Measurements from ENCODE around the gene MTHFD2L.
"Not testable (repeated sequence)": the region's sequence is repeated elsewhere in the genome, so short reads cannot be mapped to it uniquely, and the experiment has no call there.

Gene MTHFD2L

DNA sequence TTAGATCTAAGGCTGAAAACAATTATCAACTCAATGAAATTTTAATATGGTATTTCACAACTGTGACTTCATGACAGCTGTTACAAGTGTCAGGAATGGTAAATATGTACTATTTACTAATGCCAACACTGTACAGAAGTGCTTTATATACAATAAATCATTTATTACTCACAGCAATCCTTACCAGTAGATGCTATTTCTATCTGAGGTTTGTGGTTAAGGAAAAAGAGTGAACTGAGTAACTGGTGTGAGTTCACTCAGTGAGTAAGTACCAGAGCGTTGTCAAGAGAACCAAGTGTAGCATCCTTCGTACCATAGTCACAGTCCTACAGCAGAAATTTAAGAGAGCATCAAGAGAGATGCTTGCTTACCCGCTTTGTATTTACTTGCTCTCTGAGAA lies 23.3 kb downstream of the MTHFD2L start:
- DNase-seq (ENCODE audit: insufficient read length, low spot score): no peak
- FAIRE-seq: no peak

DNA sequence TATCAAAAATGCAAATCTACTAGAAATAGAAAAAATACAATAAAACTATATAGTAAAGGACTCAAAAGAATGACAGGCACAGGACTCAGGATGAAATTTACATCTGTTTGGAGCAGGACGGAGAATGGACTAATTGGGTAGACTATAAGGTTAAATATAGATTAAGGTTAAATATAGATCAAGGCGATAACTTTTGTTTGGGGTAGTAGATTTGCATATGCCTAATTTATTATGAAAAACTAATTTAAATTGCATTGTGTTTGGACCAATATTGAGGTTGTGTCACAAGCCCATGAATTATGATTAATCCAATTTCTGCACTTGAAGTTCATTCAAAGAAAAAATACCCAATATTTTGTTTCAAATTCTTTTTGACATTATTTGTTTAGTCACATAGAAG lies 31.0 kb downstream of the MTHFD2L start:
- DNase-seq (ENCODE audit: insufficient read length, low spot score) (no peak), FAIRE-seq (no peak)

DNA sequence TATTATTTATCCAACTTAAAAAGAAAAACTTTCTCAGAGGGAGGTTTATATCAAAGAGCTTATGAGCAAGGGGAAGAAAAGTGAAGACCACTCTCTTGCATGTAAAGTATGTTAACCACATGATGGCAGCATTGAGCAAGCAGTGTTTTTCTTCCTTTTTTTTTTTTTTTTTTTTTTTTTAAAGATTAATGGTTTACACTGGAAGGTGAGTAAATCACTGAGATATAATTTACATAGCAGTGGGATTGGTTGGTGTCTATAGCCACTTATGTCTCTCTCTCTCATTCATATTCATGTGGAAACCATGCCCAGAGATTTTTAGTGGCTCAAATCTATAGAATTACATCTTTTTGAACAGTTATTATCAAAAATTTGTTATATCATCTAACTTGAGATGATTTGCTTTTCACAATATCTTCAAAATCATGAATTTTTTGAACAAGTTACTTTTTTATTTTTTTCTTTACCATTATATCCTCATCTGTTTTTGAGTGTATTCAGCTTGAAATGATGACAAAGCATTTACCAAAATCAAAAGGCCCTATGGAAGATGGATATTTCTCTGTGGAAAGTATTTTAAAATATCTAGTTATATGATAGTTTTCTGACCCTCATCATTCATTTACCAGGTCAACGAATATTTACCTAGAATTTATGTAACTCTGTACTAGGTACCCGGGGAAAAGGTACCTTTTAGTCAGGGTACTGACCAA lies 31.6 kb downstream of the MTHFD2L start:
- peak; percentile 74 for FAIRE-seq
- no peak for DNase-seq (ENCODE audit: insufficient read length, low spot score)

DNA sequence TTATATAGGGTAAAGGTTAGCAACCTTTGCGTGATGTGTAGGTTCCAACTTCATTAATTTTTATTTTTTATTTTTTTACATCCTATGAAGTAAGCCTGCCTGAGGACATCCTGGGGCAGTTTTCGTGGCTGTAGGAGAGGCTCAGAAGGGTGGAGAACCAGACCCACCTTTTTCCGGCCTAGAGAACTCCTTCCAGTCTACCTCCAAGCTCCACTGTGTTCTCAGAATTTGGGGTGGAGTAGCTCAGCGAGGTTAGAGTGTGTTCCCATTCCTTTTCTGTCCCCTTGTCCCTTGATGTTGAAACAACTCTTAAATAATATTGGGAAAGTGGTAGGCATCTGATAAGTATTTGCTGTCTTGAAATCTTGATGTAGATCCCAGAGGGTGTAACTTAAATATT lies 32.4 kb downstream of the MTHFD2L start:
- DNase-seq (ENCODE audit: insufficient read length, low spot score) (no peak), FAIRE-seq (no peak)

DNA sequence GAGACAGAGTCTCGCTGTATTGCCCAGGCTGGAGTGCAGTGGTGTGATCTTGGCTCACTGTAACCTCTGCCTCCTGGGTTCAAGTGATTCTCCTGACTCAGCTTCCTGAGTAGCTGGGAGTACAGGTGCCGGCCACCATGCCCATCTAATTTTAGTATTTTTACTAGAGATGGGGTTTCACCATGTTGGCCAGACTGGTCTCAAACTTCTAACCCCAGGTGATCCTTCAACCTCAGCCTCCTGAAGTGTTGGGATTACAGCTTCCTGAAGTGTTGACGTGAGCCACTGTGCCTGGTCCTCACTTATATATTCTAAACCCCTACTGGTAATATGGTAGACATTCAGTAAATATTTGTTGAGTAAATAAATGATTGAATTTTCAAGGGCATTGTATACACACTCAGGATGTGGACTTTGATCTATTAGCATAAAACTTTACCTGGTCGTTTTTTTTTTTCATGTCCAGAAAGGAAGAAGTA lies 33.0 kb downstream of the MTHFD2L start:
- FAIRE-seq (peak; percentile 35), DNase-seq (ENCODE audit: insufficient read length, low spot score) (no peak)

DNA sequence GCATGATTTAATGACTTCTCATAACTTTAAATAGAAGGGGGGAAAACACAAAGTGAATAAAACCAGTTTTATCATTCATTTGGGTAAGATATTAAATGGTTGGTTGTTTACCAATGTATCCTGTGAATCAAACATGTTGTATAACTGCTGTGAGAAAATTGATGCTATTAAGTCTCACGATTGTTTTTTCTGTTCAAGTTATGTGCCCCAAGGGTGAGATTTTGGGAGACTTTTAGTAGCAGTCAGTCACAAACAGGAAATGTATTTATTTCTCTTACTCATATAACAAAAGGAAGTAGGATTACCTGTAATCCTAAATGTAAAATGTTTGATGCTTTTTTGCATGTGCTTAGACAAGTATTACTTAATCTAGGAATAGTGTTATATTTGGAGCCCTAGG lies 39.2 kb downstream of the MTHFD2L start:
- FAIRE-seq (peak; percentile 48), DNase-seq (ENCODE audit: insufficient read length, low spot score) (no peak)

DNA sequence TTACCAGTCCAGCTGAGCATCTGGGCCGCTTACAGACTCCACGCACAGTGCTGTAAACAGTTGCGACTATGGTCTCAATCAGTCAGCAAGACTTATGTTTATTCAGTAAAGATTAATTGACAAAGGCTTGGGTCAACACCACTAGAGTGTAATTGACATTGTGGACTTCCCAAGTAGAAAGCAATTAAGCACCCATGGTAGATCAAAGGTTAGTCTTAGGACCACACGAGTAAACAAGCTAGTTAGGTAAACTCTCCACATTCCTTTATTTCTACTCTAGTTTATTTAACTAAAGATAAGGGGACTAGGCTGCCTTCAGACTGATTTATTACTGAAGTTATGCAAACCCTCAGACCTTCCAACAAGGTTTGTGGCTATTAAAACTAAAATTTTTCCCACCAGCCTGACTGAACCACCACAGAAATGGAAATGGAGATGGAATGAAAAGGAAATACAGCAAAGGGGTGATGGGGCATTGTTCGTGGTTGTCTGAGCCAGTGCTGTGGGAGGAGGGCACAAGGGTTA lies 44.2 kb downstream of the MTHFD2L start:
- DNase-seq (ENCODE audit: insufficient read length, low spot score) (no peak), FAIRE-seq (no peak)

DNA sequence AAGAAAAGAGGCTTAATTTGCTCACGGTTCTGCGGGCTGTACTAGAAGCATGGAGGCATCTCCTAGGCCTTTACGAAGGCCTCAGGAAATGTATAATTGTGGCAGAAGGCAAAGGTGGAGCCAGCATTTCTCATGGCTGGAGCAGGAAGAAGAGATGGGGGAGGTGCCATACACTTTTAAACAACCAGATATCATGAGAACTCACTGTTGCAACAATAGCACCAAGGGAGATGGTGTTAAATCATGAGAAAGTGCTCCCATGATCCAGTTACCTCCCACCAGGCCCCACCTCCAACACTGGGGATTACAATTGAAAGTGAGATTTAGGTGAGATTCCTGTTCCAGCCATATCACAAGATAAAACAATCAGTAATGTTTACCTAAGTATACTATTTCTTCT lies 45.5 kb downstream of the MTHFD2L start:
- DNase-seq (ENCODE audit: insufficient read length, low spot score) (no peak), FAIRE-seq (no peak)

DNA sequence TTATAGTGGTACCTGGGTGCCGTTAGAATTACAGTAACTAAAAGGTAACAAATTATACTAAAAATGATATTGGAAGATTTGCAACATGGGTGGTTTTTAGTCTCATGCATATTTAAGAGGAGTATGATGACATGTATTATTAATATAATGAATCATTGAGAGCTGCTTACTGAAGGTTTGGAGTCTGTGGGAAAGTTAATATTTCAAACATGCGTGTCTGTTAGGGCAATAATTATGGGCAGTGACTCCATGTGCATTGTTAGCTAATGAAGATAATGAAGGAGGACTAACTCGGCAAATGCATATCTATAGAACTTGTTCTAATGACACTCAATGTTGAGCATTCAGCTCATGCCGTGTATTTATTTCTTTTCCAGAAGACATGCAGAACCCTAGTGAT lies 47.1 kb downstream of the MTHFD2L start:
- FAIRE-seq (no peak), DNase-seq (ENCODE audit: insufficient read length, low spot score) (no peak)

DNA sequence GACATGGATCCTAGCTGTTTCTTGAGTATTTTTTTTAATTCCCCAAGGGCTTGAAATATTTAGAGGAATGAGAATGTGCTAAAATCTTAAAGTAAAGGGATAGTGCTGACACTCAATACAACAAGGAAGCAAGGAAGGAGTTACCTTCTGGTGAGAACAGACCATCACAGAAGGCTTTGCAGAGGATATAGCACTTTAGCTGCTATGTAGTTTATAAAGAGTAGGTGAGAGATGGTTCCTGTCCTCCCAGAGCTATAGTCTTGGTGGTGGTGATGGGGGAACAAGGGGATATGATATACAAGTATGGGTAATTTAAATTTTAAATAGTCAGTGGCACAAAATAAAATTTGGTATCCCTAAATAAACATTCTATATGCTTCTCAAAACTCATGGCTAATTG lies 47.6 kb downstream of the MTHFD2L start:
- FAIRE-seq: peak; percentile 35
- no peak for DNase-seq (ENCODE audit: insufficient read length, low spot score)

DNA sequence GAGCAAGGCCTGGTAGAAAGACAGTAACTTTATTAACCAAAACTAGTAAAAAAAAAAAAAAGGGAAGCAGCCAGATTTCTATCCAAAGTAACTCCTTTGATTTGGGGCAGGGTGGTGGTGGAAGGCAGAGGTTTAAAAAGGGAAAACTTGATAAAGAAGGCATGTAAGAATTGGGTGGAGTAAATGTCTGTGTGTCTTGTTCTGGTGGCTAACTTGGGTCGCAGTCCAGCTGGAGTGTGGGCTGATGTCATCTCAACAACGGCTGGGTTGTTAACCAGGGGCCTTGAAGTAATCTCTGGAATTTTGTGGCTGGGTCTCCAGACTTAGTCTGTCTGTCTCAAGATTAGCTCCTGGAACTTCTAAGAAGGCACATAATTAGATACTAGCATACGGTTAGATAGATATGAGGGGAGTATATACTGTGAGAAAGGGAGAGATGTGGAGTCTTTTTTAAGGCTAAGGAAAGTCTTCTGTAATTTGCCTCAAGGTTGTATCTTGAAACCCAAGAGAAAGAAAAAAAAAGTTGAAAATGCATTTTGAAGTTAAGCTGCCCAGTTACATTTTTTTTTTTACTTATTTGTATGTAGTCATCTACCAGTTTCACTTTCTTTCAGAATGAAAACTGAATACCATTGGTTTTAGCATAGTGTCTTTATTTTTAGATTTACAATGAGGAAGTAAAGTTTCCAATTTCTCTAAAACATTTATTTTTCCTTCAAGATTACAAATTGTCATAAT lies 48.3 kb downstream of the MTHFD2L start:
- DNase-seq (ENCODE audit: insufficient read length, low spot score): no peak

DNA sequence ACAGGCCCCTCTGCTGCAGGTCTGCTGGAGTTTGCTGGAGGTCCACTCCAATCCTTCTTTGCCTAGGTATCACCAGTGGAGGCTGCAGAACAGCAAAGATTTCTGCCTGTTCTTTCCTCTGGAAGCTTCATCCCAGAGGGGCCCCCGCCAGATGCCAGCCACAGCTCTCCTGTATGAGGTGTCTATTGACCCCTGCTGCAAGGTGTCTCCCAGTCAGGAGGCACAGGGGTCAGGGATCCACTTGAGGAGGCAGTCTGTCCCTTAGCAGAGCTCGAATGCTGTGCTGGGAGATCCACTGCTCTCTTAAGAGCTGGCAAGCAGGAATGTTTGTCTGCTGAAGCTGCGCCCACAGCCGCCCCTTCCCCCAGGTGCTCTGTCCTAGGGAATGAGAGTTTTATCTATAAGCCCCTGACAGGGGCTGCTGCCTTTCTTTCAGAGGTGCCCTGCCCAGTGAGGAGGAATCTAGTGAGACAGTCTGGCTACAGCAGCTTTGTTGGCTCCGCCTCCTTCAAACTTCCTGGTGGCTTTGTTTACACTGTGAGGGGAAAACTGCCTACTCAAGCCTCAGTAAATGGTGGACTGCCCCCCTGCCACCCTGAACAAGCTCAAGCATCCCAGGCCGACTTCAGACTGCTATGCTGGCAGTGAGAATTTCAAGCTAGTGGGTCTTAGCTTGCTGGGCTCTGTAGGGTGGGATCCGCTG lies 56.7 kb downstream of the MTHFD2L start:
- FAIRE-seq; DNase-seq (ENCODE audit: insufficient read length, low spot score): not testable (repeated sequence)

More for the DNA sequence above, 48.3 kb downstream of the MTHFD2L start:
- peak; percentile 82 for FAIRE-seq

DNA sequence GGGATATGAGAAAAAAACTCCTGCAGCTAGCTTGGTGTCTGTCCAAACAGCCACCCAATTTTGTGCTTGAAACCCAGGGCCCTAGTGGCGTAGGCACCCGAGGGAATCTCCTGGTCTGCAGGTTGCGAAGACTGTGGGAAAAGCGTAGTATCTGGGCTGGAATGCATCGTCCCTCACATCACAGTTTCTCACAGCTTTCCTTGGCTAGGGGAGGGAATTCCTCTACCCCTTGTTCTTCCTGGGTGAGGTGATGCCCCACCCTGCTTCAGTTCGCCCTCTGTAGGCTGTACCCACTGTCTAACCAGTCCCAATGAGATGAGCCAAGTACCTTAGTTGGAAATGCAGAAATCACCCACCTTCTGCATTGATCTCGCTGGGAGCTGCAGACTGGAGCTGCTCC lies 57.3 kb downstream of the MTHFD2L start:
- DNase-seq (ENCODE audit: insufficient read length, low spot score); FAIRE-seq: not testable (repeated sequence)

DNA sequence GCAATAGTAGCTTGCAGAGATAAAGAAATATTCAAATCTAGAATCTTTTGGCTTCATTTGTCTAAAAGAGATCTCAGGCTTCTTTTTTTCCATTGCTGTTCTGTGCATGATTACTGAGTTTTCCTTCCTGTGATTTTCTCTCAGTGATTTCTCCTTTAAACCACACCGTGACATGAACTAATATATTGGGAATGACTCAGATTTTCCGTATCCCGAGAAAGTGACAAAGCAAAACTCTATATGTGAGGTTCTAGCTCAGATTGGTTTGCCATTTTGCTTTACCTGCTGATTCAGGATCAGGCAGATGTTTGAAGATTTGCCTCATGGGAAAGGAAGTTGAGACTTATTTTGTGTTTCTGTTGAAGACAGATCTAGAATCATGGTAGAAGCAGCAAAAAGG lies 59.4 kb downstream of the MTHFD2L start:
- no peak for FAIRE-seq
- DNase-seq (ENCODE audit: insufficient read length, low spot score): no peak

DNA sequence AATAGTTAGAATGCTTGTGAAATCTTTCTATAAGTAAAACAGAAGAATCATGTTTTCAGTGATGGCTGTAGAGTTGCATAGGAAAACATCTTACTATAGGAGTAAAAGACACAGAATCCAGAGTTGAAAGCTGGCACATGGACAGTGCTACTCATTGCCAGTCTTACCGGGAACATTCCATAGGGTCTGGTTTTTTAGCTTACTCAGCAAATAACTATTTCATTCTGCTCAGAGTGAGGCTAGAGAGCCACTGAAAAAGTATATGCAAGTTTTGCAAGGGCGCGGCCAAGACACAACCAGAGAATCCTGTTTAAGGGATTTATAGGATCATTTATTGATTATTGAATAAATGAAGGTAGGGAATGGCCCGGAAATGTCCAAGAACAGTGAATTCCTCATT lies 60.3 kb downstream of the MTHFD2L start:
- FAIRE-seq: no peak
- DNase-seq (ENCODE audit: insufficient read length, low spot score): no peak

DNA sequence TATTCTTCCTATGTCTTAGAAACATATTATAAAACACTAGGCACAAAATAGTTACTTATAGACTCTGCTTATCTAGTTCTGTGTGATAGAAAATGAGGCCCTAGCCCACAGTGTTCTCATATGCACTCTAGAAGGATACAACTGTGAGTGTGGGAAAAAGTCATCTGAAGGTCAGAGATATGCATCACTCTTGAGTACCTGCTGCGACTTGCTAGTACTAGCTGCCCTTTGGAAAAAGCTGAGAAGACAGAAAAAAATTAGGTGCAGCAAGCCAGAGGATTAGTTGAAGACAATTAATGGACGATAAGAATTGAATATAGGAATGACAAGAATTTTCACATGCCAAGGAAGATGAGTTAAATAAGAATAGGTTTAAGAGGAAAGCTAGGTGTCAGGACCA lies 61.3 kb downstream of the MTHFD2L start:
- FAIRE-seq: no peak
- no peak for DNase-seq (ENCODE audit: insufficient read length, low spot score)

DNA sequence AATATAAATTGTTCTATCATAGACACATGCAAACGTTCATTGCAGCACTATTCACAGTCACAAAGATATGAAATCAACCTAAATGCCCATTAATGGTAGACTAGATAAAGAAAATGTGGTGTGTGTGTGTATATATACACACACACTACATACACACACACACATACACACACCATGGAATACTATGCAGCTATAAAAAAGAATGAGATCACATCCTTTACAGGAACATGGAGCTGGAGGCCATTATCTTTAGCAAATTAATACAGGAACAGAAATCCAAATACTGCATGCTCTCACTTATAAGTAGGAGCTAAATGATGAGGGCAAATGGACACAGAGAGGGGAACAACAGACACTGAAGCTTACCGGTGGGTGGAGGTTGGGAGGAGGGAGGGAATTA lies 65.2 kb downstream of the MTHFD2L start:
- FAIRE-seq (no peak), DNase-seq (ENCODE audit: insufficient read length, low spot score) (no peak)

DNA sequence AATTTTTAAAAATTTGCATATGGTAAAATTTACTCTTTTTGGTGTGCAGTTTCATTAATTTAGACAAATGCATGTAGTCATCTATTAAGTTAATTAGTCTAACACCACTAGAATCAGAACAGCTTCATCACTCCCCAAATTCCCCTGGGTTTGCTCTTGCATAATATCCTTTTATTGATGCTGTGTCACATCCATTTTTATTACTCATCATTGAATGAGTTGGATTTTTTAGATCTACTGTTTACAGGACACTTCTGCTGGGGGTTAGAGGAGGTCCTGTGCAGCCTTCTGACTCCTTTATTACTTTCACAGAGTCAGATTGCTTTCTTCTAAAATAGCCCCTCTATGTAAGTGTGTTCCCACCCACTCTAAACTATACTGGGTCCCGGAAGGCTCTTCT lies 65.9 kb downstream of the MTHFD2L start:
- no peak for DNase-seq (ENCODE audit: insufficient read length, low spot score)
- FAIRE-seq: no peak

DNA sequence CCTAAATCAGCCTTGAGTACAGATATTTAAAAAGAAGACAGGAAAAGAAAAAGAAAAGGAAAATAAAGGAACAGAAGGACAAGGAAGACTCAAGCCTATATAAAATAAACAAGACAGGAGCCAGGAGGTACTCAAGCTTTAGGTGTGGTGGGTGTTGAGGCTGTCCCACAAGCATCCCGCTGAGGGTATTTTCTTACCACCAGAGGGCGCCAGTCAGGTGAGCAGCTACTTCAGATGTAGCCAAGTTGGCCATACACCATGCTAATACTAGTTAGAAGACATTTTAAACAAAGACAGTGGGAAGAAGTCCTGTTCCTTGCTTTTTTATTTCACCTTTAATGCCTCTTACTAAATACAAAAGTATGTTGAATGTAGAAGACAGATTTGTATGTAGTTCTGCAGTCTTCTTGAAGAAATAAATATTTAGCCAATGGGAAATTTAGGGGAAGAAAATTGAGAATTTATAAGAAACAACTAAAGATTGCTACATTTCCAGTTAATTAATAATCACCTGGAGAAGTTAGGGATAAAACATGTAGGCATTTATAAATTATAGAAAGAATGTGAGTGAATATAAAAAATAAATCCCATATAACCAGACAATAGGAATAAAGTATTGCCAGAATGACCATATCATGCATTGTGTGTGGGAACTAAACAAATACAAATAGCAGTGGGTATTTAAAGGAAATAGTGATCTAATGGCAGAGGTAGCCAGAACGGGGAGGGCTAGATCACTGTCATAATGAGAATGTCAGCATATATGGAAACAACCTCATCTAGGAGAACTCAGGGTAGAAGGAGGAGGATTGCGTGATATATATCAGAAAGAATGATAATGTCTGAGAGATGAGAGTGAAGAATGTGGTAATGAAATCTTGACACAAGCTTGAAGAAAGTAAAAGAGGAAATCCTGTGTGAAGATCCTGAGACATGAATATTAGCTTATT lies 71.0 kb downstream of the MTHFD2L start:
- peak; percentile 90 for FAIRE-seq
- peak; percentile 10 for DNase-seq (ENCODE audit: insufficient read length, low spot score)

DNA sequence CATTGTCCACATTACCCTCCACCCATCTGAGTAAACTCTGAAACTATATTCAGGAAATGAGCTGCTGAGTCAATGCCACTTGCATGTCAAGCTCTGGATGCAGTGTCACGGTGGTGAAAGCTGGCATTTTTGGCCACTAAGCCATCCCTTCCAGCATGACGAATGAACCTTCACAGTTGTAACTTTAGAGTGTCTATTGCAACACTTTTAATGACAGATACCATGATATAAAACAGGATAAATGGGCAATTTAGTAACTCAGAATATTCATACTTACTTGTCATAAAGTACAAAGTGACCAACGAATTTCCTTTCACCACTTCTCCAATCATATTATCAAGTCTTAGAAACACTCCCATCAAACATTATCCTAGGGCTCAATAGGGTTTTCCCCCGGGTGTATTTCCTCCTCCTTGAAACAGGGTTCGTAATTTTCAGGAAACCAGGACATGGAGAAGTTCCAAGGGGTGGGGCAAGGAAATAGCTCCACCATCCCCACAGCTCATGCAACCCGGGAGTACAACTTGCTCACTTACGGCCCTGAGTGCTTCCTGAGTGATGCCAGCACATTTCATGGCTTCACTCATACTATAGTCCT lies 73.1 kb downstream of the MTHFD2L start:
- DNase-seq (ENCODE audit: insufficient read length, low spot score) (no peak), FAIRE-seq (no peak)
